SU-DHL-6 (cell line): ENCODE data around the gene FMN1.

Experiments used
- H2AFZ ChIP-seq: fragments of 200-600 bp; sonication (generic); 2 replicates; pipeline ENCODE4 v1.6.1; 2014; ENCODE audit warnings: low read depth, mild to moderate bottlenecking, moderate library complexity, mixed read lengths, antibody characterized with exemption, low read length; ENCODE audit not compliant: severe bottlenecking
- H3F3A ChIP-seq: fragments of 200-600 bp; shearing (Covaris generic); 2 replicates; pipeline ENCODE4 v1.6.0; 2016; ENCODE audit warnings: antibody characterized with exemption, mild to moderate bottlenecking; ENCODE audit not compliant: insufficient read depth
- H3K27ac ChIP-seq: fragments of 200-600 bp; sonication (generic); 2 replicates; pipeline ENCODE4 v1.5.1; 2016; ENCODE audit warnings: low read depth, mild to moderate bottlenecking, low read length, moderate library complexity, mixed read lengths
- H3K27me3 ChIP-seq: fragments of 200-600 bp; sonication (generic), shearing (Covaris generic); 2 replicates; pipeline ENCODE4 v1.6.0; 2014; ENCODE audit warnings: mild to moderate bottlenecking, low read length
- H3K36me3 ChIP-seq: fragments of 200-600 bp; sonication (generic); 2 replicates; pipeline ENCODE4 v1.6.1; 2014; ENCODE audit warnings: mild to moderate bottlenecking, low read length, mixed read lengths
- H3K4me2 ChIP-seq: fragments of 300-600, 200-600 bp; shearing (Covaris generic), sonication (generic); 2 replicates; pipeline ENCODE4 v1.6.0; 2014; ENCODE audit warnings: low read length, low read depth, mild to moderate bottlenecking; ENCODE audit not compliant: poor library complexity, severe bottlenecking
- H3K4me3 ChIP-seq: fragments of 200-600 bp; sonication (generic); 2 replicates; pipeline ENCODE4 v1.5.1; 2014; ENCODE audit warnings: antibody characterized with exemption, low read length, mild to moderate bottlenecking, mixed read lengths; ENCODE audit not compliant: insufficient read depth, poor library complexity, severe bottlenecking
- H3K79me2 ChIP-seq: fragments of 200-600 bp; sonication (generic); 2 replicates; pipeline ENCODE4 v1.6.1; 2014; ENCODE audit warnings: mild to moderate bottlenecking, low read length, moderate library complexity; ENCODE audit not compliant: insufficient read depth
- H3K9ac ChIP-seq: fragments of 200-600 bp; sonication (generic); 2 replicates; pipeline ENCODE4 v1.7.0; 2014; ENCODE audit warnings: mild to moderate bottlenecking, low read length
- H3K9me2 ChIP-seq: fragments of 200-600 bp; sonication (generic); replicated peaks from 2 replicates; pipeline ENCODE4 v1.6.1; 2014; ENCODE audit warnings: low read length; ENCODE audit not compliant: insufficient read depth
- H3K9me3 ChIP-seq: fragments of 200-600 bp; sonication (generic); 2 replicates; pipeline ENCODE4 v1.6.1; 2014; ENCODE audit warnings: low read length, mixed read lengths; ENCODE audit not compliant: insufficient read depth
- H4K20me1 ChIP-seq: fragments of 200-600 bp; sonication (generic); 2 replicates; pipeline ENCODE4 v1.6.1; 2014; ENCODE audit warnings: low read depth, mild to moderate bottlenecking, antibody characterized with exemption, low read length, moderate library complexity, mixed read lengths
- CTCF ChIP-seq: fragments of 200-600 bp; sonication (generic); IDR thresholded peaks from one replicate; pipeline ENCODE4 v1.5.1; 2017; ENCODE audit warnings: antibody characterized with exemption, mild to moderate bottlenecking, low read length, moderate library complexity; ENCODE audit not compliant: insufficient read depth, poor library complexity, severe bottlenecking
- EZH2phosphoT487 ChIP-seq: fragments of 200-600 bp; sonication (generic), shearing (Covaris generic); conservative IDR thresholded peaks from 2 replicates; pipeline ENCODE4 v1.6.1; 2018; ENCODE audit warnings: mild to moderate bottlenecking, antibody characterized with exemption, low read length, moderate library complexity, mixed read lengths

Gene FMN1

GRCh38 chr15:32730677-32731654 is 463.5 kb downstream of the FMN1 start:
- no peak overlapping the region for H3K4me3 ChIP-seq
- H4K20me1 ChIP-seq: no peaks in the 10 kb centered on the region
- no peaks in the 10 kb centered on the region for H3K9me2 ChIP-seq
- no peaks in the 10 kb centered on the region for H3K9me3 ChIP-seq
- TF ChIP-seq CTCF: no peak
- no peak for TF ChIP-seq EZH2phosphoT487
- no peaks in the 10 kb centered on the region for H3K27me3 ChIP-seq
- H3K9ac ChIP-seq: no peak overlapping the region
- no peaks in the 10 kb centered on the region for H3K36me3 ChIP-seq
- no peak overlapping the region for H3K4me2 ChIP-seq
- H3F3A ChIP-seq: no peaks in the 10 kb centered on the region
- no peak overlapping the region for H3K27ac ChIP-seq
- no peaks in the 10 kb centered on the region for H3K79me2 ChIP-seq
- H2AFZ ChIP-seq: no peak overlapping the region

GRCh38 chr15:32729700-32730395 is 464.7 kb downstream of the FMN1 start:
- Histone ChIP-seq H3K4me3 (no peak overlapping the region), H3K4me2 (no peak overlapping the region), H4K20me1 (no peaks in the 10 kb centered on the region), H2AFZ (no peak overlapping the region), H3K36me3 (no peaks in the 10 kb centered on the region), H3K27ac (no peak overlapping the region), H3K27me3 (no peaks in the 10 kb centered on the region), H3K9ac (no peak overlapping the region), H3K9me3 (no peaks in the 10 kb centered on the region), H3K9me2 (no peaks in the 10 kb centered on the region), H3K79me2 (no peaks in the 10 kb centered on the region), H3F3A (no peaks in the 10 kb centered on the region)
- TF ChIP-seq EZH2phosphoT487 (no peak), CTCF (no peak)

- no peak overlapping the region for H3K4me2 ChIP-seq
- H3K4me3 ChIP-seq: no peak overlapping the region
- no peaks in the 10 kb centered on the region for H3K9me2 ChIP-seq
- H2AFZ ChIP-seq: no peak overlapping the region
- no peaks in the 10 kb centered on the region for H3K36me3 ChIP-seq
- H3F3A ChIP-seq: no peaks in the 10 kb centered on the region
- no peaks in the 10 kb centered on the region for H3K79me2 ChIP-seq
- no peaks in the 10 kb centered on the region for H3K27me3 ChIP-seq
- H3K9me3 ChIP-seq: no peaks in the 10 kb centered on the region
- H3K27ac ChIP-seq: no peak overlapping the region
- TF ChIP-seq CTCF: no peak
- no peak for TF ChIP-seq EZH2phosphoT487
- H3K9ac ChIP-seq: no peak overlapping the region
- H4K20me1 ChIP-seq: no peaks in the 10 kb centered on the region
Observed at GRCh38 chr15:32723171-32723948, 471.2 kb downstream of the FMN1 start.
